Fibroblast of mammary gland (primary cell): ENCODE results near the gene PIAS4.

Experiments
- DNase-seq: peaks from one replicate; pipeline ENCODE4 v3.0.0-alpha.2; 2010; ENCODE audit warnings: low read depth
- H3K4me3 ChIP-seq: 2 replicates; pipeline ENCODE4 v1.5.1; 2011; ENCODE audit warnings: low read depth, mild to moderate bottlenecking, low read length, moderate library complexity; ENCODE audit not compliant: control insufficient read depth
- TF ChIP-seq, protein P1 (sequence below): conservative IDR thresholded peaks from 2 replicates; pipeline ENCODE4 v1.5.1; 2011; ENCODE audit warnings: low read depth, low read length, inconsistent platforms; ENCODE audit not compliant: control insufficient read depth, insufficient read depth

PIAS4 gene

DNA sequence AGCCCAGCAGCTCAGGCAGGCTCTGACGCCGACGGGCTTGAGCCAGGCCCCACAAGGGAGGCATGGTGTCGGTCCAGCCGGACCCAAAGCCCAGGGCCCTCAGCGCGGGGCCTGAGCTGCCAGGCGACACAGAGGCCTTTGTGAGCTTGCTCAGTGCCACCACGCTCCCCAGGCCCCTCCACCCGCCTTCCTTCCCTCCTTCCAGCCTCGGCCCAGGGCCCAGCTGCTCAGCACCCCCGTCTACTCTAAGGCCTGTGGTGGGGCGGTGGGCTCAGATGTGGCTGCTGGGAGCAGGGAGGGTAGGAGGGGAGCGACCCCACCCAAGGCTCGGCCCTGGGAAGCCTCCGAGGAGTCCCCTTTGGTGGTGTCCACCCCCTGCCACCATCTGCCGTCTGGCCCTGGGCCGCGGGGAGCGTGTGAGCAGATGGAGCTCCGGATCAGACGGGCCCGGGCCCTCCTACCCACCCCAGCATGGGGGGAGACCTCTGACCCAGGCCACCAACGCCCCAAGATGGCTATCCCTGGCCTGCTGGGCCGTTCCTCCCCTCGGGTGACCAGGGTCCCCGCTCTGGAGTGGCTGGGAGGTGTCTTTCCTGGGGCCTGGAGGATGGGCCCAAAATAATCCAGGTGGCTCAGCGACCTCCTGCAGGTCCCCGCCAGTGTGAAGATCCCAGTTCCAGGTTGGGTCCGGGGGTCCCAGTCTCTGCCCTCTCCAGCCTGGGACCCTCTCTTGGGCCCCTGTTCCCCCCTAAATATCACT lies 51.3 kb downstream of the PIAS4 start:
- no peak for DNase-seq
- H3K4me3 ChIP-seq = peak overlapping the region; percentile 2
- TF ChIP-seq, protein P1, sequence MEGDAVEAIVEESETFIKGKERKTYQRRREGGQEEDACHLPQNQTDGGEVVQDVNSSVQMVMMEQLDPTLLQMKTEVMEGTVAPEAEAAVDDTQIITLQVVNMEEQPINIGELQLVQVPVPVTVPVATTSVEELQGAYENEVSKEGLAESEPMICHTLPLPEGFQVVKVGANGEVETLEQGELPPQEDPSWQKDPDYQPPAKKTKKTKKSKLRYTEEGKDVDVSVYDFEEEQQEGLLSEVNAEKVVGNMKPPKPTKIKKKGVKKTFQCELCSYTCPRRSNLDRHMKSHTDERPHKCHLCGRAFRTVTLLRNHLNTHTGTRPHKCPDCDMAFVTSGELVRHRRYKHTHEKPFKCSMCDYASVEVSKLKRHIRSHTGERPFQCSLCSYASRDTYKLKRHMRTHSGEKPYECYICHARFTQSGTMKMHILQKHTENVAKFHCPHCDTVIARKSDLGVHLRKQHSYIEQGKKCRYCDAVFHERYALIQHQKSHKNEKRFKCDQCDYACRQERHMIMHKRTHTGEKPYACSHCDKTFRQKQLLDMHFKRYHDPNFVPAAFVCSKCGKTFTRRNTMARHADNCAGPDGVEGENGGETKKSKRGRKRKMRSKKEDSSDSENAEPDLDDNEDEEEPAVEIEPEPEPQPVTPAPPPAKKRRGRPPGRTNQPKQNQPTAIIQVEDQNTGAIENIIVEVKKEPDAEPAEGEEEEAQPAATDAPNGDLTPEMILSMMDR = no peak

DNA sequence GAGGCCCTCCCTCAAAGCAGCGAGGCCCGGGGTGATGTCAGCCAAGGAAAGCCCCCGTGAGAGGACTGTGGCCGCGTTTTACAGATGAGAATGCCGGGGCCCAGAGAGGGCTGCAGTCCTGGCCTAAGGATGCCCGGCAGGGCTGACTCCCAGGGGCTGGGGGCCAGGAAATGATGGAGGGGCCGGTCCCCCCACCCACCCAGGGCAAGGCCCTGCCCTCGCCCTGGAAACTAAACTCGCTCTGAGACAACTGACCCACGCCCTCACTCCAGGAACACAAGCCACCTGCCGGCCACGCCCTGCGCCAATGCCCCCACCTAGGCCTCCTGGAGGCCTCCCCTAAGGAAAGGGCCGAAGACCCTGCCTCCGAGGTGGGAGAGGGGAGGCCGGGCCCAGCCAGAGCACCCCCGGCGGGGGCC lies 51.9 kb downstream of the PIAS4 start:
- peak overlapping the region; percentile 19 for H3K4me3 ChIP-seq

DNA sequence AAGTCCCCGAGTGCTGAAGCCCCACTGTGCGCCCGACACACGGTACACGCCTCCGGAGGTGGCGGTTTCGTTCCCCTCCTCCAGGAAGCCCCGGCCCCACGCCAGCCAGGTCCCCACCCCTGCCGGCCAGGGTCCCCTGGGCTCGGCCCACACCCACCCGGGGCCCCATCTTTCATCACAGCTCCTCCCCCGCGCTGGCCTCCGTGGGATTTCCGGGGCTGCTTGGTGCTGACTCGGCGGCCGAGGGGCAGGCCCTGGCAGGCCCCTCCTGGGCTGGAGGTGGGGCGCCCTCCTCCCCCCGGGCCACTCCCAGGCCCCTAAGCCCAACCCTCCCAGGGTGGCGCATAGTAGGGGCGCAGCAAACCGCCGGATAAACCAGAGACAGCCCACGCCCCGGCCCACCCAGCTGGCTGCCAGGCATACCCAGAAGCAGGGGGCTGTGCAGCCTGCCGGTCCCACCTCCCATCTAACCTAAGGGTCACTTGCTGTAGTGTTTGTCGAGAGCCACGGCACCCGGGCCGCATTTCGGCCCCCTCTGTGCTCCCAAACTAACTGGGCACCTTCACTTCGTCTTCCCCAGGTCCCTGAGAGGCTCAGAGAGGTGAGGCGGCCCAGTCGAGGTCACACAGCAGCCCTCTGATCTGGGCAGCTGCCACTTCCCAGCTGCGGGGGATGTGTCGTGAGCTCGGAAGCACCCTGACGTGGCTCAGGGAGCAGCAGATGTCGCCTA lies 52.5 kb downstream of the PIAS4 start:
- peak overlapping the region; percentile 19 for H3K4me3 ChIP-seq
- peak; percentile 72 for DNase-seq
- TF ChIP-seq, protein P1 = no peak

More for the DNA sequence above, 51.9 kb downstream of the PIAS4 start:
- TF ChIP-seq, protein P1 = no peak
- DNase-seq = no peak

DNA sequence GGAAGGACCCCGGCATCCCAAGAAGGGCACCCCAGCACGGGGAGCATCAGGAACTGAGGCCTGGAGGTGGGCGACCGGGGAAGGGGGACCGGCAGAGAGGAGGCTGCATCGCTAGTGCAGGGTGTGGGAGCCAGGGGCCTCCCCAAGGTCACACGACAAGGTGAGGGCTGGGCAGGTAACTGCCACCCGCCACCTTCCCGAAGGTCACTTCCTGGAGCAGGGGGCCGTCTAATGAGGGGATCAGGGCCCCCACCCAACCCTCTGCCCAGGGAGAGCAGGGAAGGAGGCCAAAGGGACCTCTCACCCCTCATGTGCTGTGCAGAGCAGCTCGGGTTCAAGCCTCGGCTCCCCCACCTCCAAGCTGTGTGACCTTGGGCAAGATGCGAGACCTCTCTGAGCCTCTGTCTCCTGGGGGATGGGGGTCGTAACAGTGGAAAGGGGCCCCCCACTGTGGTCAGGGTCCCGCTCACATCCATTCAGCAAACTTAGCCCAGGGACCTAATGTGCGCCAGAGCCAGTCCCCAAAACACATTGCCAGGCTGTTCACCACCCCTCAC lies 53.2 kb downstream of the PIAS4 start:
- peak overlapping the region; percentile 12 for H3K4me3 ChIP-seq
- TF ChIP-seq, protein P1 = no peak

DNA sequence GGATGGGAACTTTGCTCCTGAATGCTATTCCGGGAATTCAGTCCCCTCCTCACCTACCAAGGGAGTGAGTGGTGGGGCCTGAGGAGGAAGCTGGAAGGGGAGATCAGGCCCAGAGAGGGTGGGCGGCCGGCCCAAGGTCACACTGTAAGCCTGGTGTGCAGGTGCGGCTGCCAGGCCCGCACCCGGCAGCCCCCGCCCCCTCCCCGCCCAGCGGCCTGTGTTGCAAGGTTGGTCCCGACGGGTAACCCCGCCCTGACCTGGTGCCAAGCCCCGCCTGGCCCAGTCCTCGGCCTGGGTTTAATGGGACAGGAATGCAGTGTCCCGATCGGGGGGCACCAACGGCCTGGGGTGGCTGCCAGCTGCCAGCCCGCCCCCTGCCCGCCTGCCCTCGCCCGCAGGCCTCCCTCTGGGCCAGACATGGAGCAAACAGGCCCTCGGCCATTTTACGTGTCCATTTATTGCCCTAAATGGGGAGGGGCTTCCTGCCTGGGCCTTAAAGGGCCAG lies 53.7 kb downstream of the PIAS4 start:
- TF ChIP-seq, protein P1 = no peak
- peak overlapping the region; percentile 12 for H3K4me3 ChIP-seq

More for the DNA sequence above, 53.2 kb downstream of the PIAS4 start:
- DNase-seq = no peak

DNA sequence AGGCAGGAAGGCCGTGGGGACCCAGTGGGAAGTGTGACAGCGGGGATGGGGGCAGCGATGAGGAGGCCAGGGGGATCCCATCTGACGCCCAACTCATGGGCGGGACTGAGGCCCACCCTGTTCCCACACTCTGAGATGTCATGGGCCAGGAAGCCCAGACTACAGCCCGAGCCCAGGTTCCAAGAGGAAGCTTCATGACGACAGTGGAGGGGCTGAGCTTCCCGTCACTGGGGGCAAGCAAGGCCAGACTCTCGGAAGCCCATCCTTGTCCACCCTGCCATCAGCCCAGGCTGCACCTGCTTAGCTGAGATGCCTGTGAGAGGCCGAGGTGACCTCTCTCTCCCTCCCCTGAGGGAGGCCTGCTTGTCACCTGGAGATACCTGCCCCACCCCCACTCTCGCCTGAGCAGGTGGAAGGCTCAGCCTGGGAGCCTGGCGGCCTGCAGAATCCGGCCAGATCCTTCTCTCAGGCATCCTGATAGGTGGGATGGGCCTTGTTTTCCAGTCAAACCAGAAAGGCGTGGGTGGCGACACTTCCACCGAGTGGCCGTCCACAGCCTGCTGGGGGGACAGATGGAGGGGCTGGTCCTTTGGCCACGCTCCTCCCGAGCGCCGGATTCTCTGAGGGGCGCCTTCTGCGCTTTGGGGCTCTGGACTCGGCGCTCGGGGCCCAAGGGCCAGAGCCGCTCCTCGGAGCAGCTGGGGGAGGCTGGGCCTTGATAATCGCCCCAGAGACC lies 54.3 kb downstream of the PIAS4 start:
- peak; percentile 31 for DNase-seq
- H3K4me3 ChIP-seq = peak overlapping the region; percentile 16
- TF ChIP-seq, protein P1 = no peak

More for the DNA sequence above, 53.7 kb downstream of the PIAS4 start:
- DNase-seq = peak; percentile 61
